Measurements from ENCODE around the gene GRIN1. TPM values are rescaled to one million over a fixed set of nuclear protein-coding genes. Genes with fewer than 3 reads are reported as not detected.

Gene GRIN1
- total RNA-seq, 1 donor from 2014 or later, result 0.18 TPM

DNA sequence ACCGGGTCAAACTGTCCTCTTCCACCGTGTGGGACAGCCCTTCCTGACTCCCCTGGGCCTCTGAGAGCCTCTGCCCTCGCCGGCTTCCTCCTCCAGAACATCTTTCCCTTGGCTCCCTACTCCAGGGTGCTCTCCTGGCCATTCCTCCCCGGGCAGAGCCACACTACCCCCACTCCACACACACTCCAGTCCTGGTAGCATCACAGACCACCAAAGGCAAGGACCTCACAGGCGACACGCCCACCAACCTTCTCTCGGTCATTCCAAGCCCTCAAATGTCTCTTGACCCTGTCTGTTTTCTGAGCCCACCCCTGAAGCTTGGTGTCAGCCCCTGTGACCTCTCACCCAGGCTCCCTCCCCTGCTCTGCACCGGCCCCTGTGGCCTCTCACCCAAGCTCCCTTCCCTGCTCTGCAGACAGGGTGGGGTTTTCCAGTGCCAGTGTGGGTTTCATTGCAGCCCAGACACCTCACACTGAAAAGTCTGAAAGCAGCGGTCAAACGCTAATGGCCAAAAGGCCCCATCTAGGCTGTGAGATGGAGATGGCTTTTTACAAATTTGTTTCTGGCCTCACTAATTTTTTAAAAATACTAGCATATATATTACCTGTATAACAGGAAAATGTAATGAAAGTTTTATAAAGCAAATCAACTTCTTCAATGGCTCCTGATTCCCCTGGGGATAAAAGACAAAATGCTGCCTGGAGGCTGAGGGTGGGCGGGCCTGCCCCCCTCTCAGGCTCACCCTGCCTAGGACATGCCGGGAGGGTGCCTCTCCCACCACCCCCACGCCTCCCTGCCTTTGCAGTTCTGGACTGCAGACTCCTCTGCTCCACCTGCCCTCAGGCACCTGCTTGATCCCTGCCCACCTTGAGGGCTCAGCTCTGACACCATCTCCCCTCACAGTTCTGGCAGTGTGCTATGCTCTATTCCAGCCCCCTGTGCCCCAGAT, 20.4 kb downstream of the GRIN1 start:
- no peaks in the 10 kb centered on the region for H3K79me2 ChIP-seq (ENCODE audit: insufficient read depth, low read length)
- H3K36me3 ChIP-seq (ENCODE audit: insufficient read depth, low read length), result no peaks in the 10 kb centered on the region
- peaks cover 35% of the 10 kb centered on the region for H3K27me3 ChIP-seq (ENCODE audit: insufficient read depth, low read length)
- DNase-seq (ENCODE audit: low read depth), result no peak
- Mint-ChIP-seq H3K27me3 (ENCODE audit: low read depth, unreplicated experiment) (peaks cover 69% of the 10 kb centered on the region), H3K4me3 (ENCODE audit: unreplicated experiment) (no peak overlapping the region), H3K27ac (ENCODE audit: unreplicated experiment) (no peak overlapping the region), H3K4me1 (ENCODE audit: low read depth, unreplicated experiment) (peaks cover 2% of the 10 kb centered on the region), H3K36me3 (ENCODE audit: low read depth, unreplicated experiment) (no peaks in the 10 kb centered on the region), H3K9me3 (ENCODE audit: unreplicated experiment) (no peaks in the 10 kb centered on the region)
- no peak overlapping the region for H2AFZ ChIP-seq (ENCODE audit: low read depth, low read length)
- H3K4me2 ChIP-seq (ENCODE audit: low read length), result no peak overlapping the region
- TF ChIP-seq EZH2 (IDR thresholded peaks at IDR 0.05; ENCODE audit: insufficient read depth, low read length), result no peak
- TF ChIP-seq, protein P1, sequence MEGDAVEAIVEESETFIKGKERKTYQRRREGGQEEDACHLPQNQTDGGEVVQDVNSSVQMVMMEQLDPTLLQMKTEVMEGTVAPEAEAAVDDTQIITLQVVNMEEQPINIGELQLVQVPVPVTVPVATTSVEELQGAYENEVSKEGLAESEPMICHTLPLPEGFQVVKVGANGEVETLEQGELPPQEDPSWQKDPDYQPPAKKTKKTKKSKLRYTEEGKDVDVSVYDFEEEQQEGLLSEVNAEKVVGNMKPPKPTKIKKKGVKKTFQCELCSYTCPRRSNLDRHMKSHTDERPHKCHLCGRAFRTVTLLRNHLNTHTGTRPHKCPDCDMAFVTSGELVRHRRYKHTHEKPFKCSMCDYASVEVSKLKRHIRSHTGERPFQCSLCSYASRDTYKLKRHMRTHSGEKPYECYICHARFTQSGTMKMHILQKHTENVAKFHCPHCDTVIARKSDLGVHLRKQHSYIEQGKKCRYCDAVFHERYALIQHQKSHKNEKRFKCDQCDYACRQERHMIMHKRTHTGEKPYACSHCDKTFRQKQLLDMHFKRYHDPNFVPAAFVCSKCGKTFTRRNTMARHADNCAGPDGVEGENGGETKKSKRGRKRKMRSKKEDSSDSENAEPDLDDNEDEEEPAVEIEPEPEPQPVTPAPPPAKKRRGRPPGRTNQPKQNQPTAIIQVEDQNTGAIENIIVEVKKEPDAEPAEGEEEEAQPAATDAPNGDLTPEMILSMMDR (IDR thresholded peaks at IDR 0.05; ENCODE audit: insufficient read depth, low read depth, low read length), result no peak
- H3K9ac ChIP-seq (ENCODE audit: low read length), result no peak overlapping the region
- H3K4me1 ChIP-seq (ENCODE audit: insufficient read depth, low read length), result peaks cover 4% of the 10 kb centered on the region
- H3K9me3 ChIP-seq (ENCODE audit: insufficient read depth, low read depth, low read length), result no peaks in the 10 kb centered on the region
- no peak overlapping the region for H3K4me3 ChIP-seq (ENCODE audit: insufficient read depth, low read depth, low read length)
- no peaks in the 10 kb centered on the region for H4K20me1 ChIP-seq (ENCODE audit: insufficient read depth, low read length)
- H3K27ac ChIP-seq (ENCODE audit: low read depth, low read length), result no peak overlapping the region
- no peak for FAIRE-seq

DNA sequence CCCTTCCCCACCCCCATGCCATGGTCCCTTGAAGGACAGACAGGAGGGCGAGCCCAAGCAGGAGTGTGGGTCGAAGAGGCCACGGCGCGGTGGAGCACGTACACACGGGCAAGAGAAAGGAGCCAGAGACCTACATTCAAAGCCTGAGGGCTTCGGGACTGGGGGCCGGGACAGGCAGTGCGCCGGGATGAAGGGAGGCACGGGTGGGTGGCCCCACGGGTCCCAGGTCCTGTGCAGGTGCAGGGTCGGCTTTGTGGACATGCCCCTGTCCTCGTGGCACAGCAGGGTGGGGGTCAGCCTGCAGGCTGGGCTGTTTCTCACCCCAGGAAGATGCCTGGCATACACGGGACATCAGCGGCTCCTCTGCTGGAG, 21.1 kb downstream of the GRIN1 start:
- H2AFZ ChIP-seq (ENCODE audit: low read depth, low read length), result no peak overlapping the region
- Mint-ChIP-seq H3K27me3 (ENCODE audit: low read depth, unreplicated experiment) (peaks cover 65% of the 10 kb centered on the region), H3K36me3 (ENCODE audit: low read depth, unreplicated experiment) (no peaks in the 10 kb centered on the region), H3K4me1 (ENCODE audit: low read depth, unreplicated experiment) (peaks cover 2% of the 10 kb centered on the region), H3K27ac (ENCODE audit: unreplicated experiment) (no peak overlapping the region), H3K4me3 (ENCODE audit: unreplicated experiment) (no peak overlapping the region), H3K9me3 (ENCODE audit: unreplicated experiment) (no peaks in the 10 kb centered on the region)
- H3K79me2 ChIP-seq (ENCODE audit: insufficient read depth, low read length), result no peaks in the 10 kb centered on the region
- no peak overlapping the region for H3K9ac ChIP-seq (ENCODE audit: low read length)
- H3K4me3 ChIP-seq (ENCODE audit: insufficient read depth, low read depth, low read length), result no peak overlapping the region
- FAIRE-seq (no peak), DNase-seq (ENCODE audit: low read depth) (no peak)
- no peaks in the 10 kb centered on the region for H3K9me3 ChIP-seq (ENCODE audit: insufficient read depth, low read depth, low read length)
- peaks cover 37% of the 10 kb centered on the region for H3K27me3 ChIP-seq (ENCODE audit: insufficient read depth, low read length)
- TF ChIP-seq, protein P1 (IDR thresholded peaks at IDR 0.05; ENCODE audit: insufficient read depth, low read depth, low read length), result no peak
- TF ChIP-seq EZH2 (IDR thresholded peaks at IDR 0.05; ENCODE audit: insufficient read depth, low read length), result no peak
- H4K20me1 ChIP-seq (ENCODE audit: insufficient read depth, low read length), result no peaks in the 10 kb centered on the region
- no peaks in the 10 kb centered on the region for H3K36me3 ChIP-seq (ENCODE audit: insufficient read depth, low read length)
- no peak overlapping the region for H3K4me2 ChIP-seq (ENCODE audit: low read length)
- no peak overlapping the region for H3K27ac ChIP-seq (ENCODE audit: low read depth, low read length)
- peaks cover 4% of the 10 kb centered on the region for H3K4me1 ChIP-seq (ENCODE audit: insufficient read depth, low read length)

Data from astrocyte (in vitro differentiated cells and primary cell).